HG02981 (cell line): ENCODE measurements around the gene PHC2.

Source experiments
- ATAC-seq: cut with Tn5 transposase; IDR thresholded peaks from one replicate; pipeline ENCODE4 v1.9.1; 2021; ENCODE audit warnings: mild to moderate bottlenecking, moderate library complexity; ENCODE audit not compliant: unreplicated experiment

Gene PHC2

GRCh38 chr1:33337441-33337840, 93.5 kb downstream of the PHC2 start:
- ATAC-seq = no peak

GRCh38 chr1:33336580-33336979, 94.3 kb downstream of the PHC2 start:
- ATAC-seq = no peak

GRCh38 chr1:33335020-33335419, 95.9 kb downstream of the PHC2 start:
- ATAC-seq = no peak

DNA sequence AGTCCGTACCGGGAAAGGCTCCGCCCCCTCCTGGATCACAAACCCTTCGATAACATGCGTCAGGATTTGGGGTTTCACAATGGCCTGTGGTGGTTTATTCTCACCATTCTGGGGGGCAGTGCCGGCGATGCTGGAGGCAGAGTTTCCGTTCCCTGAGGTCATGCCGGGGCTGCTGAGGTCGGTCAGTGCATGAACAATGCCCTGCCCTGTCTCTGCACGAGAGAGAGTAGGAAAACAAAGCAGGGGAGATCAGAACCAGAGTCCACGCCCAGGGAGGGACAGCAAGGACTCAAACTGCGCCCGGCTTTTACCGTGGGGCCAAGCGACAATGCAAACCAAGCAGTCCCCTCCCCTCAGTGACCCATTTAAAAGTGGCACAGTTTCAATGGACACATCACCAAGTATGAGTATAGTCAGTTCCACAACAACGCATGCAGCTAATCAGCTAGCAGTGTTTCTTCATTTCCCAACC, 96.8 kb downstream of the PHC2 start:
- ATAC-seq = no peak

DNA sequence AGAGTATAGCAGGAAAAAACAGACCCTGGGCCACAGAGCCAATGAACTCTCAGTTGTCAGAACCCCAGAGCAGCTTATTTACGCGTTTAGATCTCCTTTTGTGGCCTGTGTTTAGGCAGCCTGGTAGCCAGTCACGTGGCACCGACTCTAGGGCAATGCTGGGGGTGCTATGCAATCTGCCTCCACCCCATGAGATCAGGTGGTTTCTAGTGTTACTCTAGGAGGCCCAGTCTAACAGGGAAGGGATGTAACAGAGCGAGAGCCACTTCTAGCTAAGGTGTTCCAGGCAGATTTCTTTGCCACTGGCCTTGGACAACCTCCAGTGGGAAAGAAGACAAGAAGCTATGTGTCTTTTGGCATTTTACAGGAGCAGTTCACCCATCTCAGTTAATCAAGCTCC, 98.0 kb downstream of the PHC2 start:
- no peak for ATAC-seq

DNA sequence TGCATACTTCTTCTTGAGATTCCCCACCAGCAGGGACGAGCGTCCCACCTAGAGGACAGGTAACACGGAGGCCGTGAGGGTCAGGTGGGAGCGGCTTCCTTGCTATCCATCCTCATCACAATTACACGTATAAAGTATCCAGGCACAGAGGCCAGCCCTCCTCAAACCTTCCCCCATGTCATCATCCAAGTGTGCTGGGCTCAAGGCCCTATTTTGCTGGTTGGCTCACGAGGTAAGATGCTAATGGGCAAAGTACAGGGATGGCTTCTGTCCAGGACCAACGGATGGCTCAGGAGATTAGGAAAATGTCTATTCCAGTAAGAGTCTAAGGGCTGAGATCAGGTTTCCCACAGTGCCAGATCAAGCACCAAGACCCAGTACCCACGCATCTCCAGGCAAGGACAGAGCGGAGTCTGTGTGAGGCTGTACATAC, 98.5 kb downstream of the PHC2 start:
- ATAC-seq = no peak

DNA sequence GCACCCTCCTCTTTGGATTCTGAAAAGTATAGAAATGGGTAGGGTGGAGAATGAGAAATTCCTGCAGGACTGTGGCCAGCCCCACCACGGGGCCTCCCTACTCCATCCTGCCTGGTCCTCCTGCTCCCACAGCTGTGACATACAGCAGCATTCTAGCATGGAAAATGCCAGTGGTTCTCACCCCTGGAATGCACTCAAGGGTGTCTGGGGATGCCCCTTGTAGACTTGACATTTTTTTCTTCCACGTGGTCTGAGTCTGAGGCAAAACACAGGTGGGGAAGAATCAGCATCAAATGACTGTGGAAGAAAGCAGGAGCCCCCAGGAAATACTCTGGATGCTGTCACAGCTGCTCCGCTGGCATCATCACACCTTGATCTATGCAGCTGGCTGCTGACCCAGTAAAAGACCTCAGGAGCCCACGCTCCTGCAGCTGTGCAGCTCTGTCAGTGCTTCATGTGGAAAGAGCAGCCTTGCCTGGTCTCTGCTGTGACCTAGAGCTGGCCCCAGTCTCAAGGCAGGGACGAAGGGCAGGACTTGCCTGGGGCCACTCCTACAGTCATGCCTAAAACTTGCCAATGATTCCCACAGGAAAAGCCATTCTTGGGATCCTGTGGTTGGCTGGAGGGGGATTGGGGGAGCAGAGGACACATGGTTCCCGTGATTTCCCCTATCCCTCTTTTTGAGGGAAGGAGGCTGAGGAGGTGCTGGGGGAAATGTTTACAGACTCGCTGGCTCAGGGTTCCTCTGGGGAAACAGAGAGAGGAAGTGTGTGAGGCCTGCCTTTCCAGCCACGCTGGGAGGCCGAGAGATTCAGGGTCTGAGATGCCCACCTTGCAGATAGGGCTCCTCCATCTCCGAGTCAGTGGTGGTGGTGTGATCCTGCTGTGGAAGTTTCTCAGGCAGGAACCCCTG, 99.2 kb downstream of the PHC2 start:
- ATAC-seq = no peak

DNA sequence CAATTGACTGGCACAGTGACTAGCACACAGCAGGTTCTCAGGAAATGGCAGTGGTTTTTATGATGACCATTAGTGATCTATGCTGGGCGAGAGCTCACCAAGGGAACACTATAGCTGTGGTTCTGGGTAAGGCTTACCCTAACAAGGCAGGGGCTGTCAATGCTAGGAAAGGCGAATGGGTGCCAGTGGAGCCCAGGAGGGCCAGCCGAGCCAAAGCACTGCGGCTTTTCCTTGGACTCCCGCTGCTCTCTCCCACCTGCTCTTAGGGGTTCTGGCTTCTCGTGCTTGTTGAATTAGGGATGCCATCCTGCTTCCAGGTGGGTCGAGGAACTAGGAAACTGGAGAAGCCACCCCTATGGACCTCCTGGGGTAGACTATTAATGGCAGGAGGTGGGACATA, 100.0 kb downstream of the PHC2 start:
- ATAC-seq = no peak

- ATAC-seq = no peak
Measured at GRCh38 chr1:33330361-33330890, 100.5 kb downstream of the PHC2 start.

- ATAC-seq = no peak
Measured at GRCh38 chr1:33329600-33330305, 101.1 kb downstream of the PHC2 start.

GRCh38 chr1:33328817-33329216, 102.1 kb downstream of the PHC2 start:
- no peak for ATAC-seq

DNA sequence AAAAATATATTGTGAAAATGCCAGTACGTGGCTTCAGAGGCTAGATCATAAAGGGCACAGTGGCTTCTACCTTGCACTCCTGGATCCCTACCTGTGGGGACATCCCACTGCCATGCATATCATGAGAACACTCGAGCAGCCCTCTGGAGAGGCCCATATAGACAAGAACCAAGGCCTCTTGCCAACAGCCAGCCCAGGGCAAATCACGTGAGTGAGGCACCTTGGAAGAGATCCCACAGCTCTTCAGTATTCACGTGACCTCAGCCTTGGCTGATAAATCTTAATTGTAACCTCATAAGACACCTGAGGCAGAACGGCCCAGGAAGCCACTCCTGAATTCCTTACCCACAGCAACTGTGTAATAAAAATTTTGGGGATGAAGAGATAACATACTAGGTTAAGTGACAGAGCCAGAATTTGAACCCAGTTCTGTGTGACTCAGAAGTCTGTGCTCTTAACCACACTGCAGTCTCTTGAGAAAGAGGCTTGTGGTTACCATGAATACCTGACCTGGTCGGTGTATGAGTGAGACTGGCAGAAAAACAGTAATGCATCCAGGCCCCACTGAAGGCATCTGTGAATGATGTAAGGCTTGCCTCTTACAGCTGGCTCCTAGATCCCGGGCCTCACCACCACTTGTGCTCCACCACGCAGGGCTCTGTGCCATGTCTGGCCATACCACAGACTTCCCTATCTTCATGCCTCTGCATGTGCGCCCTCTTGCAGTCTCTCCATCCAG, 103.1 kb downstream of the PHC2 start:
- ATAC-seq = no peak

GRCh38 chr1:33326785-33327184, 104.1 kb downstream of the PHC2 start:
- no peak for ATAC-seq

GRCh38 chr1:33324677-33325575, 106.0 kb downstream of the PHC2 start:
- ATAC-seq = no peak

DNA sequence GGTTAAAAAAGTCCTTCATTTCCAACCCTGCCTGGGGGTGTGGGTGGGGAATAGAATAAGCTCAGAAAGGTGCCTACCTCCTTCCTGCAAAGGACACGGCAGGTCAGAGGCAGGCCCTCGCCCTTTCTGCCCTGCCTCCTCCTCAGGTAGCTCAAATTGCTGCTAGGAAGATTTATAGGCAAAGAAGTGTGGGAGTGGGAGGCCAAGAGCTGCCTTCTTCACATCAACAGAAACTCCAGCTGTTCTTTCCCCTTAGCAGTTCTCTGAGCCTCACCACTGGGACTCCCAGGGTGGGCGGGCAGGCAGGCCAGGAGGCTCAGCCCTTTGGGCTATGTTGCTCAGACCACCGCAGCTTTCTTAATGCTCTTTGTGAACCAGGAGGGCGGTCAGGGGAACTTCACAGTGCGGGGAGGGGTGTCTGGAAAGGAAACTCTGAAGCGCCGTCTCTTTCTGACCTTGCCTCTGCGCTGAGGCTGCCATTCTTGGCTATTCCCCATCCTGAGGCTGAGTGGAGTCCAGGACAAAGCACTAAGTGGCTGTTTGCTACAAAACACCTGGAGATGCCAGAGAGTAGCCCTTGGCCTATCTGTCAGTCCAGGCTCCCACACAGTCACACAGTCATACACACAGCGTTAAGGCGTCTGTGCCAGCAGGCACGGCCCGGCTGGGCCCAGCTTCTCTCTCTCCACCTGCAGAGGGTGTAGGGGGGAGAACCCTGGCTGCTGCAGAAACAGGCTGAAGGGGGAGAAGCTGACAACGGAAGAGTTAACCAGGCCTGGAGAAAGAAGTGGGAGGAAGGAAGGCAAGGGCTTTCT, 107.0 kb downstream of the PHC2 start:
- ATAC-seq = no peak

DNA sequence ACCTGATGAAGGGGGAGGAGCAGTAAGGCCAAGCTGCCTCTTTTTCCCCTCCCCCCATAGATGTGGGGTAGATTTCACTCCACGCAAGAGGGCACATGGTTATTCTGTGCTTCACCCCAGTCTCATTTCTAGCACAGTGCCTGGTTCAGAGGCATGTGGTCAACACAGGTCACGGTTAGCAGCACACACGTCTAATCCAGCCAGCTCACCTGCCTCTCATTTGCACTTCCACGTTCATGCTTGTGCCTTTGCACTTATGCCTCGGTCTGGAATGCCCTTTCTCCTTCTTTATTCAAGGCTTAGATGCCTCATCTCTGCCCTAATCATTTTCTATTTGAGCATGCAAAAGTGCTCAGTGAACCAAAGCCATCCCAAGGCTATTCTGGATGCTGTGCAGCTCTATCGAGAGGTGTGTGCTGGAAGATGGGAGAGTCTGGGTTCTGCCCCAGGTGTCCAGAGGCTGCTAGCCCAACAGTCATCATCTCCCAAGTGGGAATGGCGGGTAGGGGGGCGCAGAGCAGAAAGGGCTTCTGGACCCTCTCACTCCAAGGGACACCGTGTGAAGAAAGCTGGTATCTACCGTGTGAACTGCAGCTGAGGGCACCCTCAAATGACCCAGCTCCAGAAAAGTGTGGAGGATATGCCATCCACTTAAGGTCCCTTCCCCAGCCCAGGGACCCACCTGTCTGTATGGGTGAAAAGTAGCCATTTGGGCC, 107.9 kb downstream of the PHC2 start:
- no peak for ATAC-seq

DNA sequence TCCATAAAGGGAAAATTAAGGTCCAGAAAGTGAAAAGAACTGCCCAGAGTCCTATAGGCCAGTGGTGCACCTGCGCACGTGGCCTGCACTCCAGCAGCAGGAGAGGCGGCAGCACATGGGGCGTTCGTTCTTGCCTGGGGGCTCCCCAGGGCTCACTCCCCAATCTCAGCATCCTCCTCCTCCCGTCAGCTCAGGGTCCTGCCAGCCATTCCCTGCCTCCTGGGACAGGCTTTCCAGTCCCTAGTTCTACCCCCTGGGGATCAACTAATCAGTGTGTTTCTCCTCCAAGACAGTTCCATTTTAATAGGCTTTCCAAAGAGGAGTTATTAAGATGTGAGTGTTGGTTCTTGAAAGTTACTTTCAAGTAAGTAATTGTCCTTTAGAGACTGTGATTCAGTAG, 108.8 kb downstream of the PHC2 start:
- ATAC-seq = no peak

GRCh38 chr1:33321178-33321577, 109.7 kb downstream of the PHC2 start:
- no peak for ATAC-seq
